Adipose tissue (tissue), 3 donors: ENCODE measurements around the gene PIK3R3. TPM values are rescaled to one million over a fixed set of nuclear protein-coding genes. Genes with fewer than 3 reads are reported as not detected.

Experiments used
- H3K27ac ChIP-seq: one replicate; pipeline ENCODE4 v1.5.1; 2013; ENCODE audit warnings: low read depth, low read length
- WGBS, 3 donors: extraction: QIAGEN DNeasy Blood & Tissue Kit; methylation state at CpG; one replicate each; pipeline ENCODE4 v1.1.7; 2013; 5-methylcytosine and 5-hydroxymethylcytosine counted together
- polyA plus RNA-seq, 3 donors: library from polyadenylated mRNA; stranded (reverse); fragments of 200-250 nt; gene quantifications; one replicate each; pipeline ENCODE4 v1.2.3, GENCODE V29; 2013
- donor health status: healthy with polysubstance abuse.
- donor health status: Bipolar disorder and iron deficiency.
- donor health status: healthy.

Gene PIK3R3
- polyA plus RNA-seq, 3 donors = 4.2 to 36.5 (median 16.4) TPM

DNA sequence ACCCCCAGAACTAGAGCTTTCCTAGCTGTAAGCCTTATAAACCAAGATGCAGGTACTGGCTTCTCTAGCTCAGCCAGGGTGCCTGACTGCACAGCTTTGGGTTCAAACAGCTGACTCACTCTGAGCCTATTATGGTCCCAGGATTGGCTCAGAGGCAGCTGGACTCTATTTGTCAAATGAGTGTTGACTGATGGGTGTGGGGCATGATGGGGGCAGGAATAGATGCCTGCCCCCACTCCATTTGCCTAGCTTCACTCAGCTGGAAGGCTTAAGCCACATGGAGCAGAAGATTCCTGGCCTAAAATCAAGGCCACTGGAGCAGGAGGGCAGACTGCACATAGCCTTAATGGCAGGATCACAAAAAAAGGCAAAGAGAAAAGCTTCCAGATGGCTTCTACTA lies 90.5 kb downstream of the PIK3R3 start:
- no peak overlapping the region for H3K27ac ChIP-seq

DNA sequence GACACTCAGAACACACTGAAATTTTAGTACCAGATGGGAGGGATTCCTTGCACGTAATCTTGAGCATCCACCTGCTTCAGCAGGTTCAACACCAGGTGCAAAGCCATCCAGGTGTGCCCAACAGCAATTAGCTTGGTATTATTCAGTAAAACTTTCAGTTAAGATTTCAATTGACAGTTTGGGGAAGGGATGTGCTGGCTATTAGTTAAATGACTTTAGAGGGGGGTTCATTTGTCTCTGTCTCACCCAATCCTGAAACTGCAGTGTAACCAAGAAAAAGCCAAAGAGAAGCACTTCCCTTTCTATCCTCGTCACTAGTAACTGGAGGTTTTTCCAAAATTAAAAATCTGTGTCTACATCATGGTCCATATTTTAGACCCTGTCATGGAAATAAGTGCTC lies 90.9 kb downstream of the PIK3R3 start:
- WGBS, 3 donors = 83 to 90% (median 83%) methylated on average over 2 of the region's 2 CpGs
- H3K27ac ChIP-seq = no peak overlapping the region

DNA sequence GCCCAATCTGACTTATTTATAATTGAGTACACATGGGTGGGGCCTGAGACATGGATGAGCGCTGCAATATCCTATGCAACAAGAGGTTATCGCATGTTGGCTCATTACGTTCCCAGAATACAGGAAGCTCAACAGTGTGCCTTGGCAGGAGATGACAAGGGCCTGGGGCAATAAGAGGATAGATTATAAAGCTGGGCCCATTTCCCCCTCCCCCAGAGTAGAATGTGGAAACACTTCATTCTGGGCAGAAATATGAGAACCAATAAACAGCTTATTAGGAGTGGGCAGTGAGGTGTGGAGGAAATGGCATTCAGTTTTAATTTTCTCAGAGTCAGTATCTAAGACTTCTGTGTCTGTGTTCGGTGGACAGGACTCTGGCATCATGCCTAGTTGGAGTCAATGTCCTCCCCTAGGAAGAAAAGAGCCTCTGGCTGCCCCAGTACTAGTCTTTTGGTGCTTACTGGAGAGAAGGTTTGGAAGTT lies 92.8 kb downstream of the PIK3R3 start:
- WGBS, 3 donors = 24 to 62% (median 32%) methylated on average over 4 of the region's 4 CpGs
- no peak overlapping the region for H3K27ac ChIP-seq

DNA sequence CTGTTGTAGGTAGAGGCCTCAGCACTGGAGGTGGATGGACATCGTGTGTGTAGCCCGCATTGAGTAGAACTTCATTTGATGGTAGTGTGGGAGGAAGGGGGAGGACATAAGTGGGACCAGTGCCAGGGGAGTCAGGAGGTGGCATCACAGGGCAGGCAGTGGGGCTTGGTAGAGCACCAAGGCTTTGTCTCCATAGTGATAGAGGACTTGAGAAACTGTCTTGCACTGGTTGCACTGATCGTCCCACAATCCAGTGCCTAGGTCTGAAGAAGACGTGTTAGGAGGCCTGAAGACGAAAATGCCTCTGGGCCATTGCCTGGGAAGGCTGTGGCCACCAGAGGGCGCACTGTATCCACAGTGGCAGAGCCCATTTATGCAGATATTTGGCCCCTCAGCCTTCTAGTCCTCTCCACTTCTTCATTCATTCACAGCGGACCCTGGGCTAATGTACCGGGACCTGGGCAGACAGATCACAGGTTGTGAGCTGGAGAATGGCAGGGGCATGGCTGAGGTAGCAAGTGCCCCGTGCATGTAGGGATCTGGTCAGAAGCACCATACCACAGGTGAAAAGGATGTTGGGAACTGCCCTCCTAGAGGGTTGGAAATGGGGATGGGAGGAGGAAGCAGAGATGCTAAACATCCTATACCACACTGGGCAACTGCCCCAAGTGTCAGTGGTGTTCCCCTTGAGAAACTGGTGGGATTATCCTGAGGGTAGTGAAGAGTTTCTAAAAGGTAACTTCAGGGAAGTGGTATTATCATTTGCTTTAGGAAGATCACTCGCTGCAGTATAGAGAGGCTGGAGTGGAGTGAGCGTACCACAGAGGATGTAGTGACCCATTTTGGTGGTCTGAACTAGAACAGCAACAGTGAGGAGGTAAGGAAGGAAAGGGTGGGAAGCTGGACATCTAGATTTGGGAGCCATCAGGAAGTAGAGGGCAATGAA lies 95.3 kb downstream of the PIK3R3 start:
- no peak overlapping the region for H3K27ac ChIP-seq
- WGBS, 3 donors = 25 to 31% (median 30%) methylated on average over 11 of the region's 11 CpGs

DNA sequence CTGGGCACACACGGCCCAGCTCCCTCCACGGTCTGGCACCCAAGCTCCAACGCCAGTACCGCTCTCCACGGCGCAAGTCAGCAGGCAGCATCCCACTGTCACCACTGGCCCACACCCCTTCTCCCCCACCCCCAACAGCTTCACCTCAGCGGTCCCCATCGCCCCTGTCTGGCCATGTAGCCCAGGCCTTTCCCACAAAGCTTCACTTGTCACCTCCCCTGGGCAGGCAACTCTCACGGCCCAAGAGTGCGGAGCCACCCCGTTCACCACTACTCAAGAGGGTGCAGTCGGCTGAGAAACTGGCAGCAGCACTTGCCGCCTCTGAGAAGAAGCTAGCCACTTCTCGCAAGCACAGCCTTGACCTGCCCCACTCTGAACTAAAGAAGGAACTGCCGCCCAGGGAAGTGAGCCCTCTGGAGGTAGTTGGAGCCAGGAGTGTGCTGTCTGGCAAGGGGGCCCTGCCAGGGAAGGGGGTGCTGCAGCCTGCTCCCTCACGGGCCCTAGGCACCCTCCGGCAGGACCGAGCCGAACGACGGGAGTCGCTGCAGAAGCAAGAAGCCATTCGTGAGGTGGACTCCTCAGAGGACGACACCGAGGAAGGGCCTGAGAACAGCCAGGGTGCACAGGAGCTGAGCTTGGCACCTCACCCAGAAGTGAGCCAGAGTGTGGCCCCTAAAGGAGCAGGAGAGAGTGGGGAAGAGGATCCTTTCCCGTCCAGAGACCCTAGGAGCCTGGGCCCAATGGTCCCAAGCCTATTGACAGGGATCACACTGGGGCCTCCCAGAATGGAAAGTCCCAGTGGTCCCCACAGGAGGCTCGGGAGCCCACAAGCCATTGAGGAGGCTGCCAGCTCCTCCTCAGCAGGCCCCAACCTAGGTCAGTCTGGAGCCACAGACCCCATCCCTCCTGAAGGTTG lies 97.6 kb downstream of the PIK3R3 start:
- 89 to 90% (median 89%) methylated on average over 27 of the region's 27 CpGs for WGBS, 3 donors
- no peak overlapping the region for H3K27ac ChIP-seq

DNA sequence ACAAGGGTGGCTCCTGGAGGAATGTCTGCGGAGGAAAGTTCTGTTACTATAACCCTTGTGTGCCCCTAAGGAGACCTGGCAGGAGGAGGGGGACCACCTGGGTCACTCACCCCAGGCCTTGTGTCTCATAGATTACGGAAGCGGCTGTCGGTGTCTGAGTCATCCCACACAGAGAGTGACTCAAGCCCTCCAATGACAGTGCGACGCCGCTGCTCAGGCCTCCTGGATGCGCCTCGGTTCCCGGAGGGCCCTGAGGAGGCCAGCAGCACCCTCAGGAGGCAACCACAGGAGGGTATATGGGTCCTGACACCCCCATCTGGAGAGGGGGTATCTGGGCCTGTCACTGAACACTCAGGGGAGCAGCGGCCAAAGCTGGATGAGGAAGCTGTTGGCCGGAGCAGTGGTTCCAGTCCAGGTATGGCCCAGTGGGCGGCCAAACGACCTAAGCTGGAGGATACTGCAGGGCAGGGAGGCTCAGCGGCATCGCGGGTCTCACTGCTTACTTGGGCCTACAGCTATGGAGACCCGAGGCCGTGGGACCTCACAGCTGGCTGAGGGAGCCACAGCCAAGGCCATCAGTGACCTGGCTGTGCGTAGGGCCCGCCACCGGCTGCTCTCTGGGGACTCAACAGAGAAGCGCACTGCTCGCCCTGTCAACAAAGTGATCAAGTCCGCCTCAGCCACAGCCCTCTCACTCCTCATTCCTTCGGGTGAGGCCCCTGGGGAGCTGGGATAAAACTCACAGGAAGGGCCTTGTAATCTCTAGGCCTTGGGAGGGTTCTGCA lies 101.4 kb downstream of the PIK3R3 start:
- WGBS, 3 donors = 73 to 94% (median 92%) methylated on average over 26 of the region's 26 CpGs
- H3K27ac ChIP-seq = no peak overlapping the region

DNA sequence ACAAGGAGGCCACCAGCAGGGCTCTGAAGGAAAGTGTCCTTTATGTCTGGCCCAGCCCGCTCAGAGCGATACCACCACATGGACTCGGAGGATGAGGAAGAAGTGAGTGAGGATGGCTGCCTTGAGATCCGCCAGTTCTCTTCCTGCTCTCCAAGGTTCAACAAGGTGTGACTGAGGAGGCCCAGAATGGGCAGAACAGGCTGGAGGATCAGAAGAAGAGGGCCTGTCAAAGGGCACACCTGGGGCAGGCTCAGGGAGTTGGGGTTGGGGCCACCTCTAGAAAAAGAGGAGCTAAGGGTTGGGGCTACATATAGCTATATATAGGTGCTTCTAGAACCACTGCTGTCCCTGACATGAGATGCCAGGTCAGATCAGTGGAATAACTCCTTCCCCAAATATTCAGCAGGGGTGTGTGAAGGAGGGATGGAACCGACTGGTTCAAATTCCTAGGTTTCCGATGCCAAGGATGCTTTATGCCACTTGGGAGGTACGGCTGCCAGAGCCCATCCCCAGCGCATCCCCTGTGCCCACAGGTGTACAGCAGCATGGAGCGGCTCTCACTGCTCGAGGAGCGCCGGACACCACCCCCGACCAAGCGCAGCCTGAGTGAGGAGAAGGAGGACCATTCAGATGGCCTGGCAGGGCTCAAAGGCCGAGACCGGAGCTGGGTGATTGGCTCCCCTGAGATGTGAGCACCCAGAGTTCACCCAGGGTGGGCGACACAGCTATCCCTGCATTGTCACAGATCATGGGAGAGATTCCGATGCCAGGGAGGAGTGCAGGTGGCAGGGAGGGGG lies 102.2 kb downstream of the PIK3R3 start:
- 96 to 97% (median 96%) methylated on average over 18 of the region's 18 CpGs for WGBS, 3 donors

DNA sequence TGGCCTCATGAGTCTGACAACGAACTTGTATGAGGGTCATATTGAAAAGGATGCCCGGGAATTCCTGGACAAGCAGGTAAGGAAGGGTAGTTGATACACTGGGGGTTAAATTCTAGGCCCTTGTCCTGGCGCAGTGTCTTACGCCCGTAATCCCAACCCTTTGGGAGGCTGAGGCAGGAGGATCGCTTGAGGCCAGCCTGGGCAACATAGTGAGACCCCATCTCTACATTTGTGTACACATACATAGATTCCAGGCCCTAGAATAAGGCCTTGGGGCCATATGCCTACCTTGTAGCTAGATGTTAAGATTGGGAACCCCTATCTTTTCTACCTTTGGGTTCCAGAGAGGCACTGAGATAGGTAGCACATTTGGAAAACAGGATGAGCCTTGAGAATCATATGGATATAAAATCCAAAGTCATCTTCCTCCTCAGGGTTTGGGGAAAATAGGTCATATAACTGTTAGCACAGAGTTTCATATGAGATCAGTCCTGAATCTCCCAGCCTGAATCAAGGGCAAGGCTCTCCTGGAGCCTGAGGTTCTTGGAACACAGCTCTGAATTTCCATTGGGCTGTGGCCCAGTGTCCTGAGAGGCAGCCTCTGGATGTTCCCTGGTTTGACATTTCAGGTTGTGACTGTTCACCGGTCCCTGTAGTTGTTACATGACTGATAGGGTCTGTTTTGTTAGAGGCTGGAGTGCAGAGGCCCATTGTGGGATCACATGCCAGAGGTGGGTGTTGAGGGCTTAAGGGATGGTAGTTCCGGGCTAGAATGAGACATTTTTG lies 104.4 kb downstream of the PIK3R3 start:
- no peak overlapping the region for H3K27ac ChIP-seq
- 94 to 96% (median 95%) methylated on average over 8 of the region's 8 CpGs for WGBS, 3 donors

More for the DNA sequence above, 102.2 kb downstream of the PIK3R3 start:
- no peak overlapping the region for H3K27ac ChIP-seq

DNA sequence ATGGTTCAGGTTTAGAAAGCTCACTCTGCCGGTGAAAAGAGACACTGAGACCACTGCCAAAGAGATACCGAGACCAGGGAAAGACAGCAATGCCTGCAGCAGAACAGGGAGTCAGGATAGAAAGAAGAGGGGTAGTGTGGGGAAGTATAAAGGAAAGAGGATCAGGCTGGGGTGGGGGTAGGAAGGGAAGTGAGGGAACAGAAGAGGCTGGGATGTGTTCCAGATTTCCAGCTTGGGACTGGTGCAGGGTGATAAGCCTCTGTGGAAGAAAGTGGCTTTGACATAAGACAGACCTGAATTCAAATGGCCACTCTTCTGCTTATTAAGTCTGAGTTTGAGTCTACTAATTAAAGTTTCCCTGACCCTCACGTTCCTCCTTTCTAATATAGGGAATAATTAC lies 105.9 kb downstream of the PIK3R3 start:
- 84 to 93% (median 90%) methylated on average over 3 of the region's 3 CpGs for WGBS, 3 donors
- H3K27ac ChIP-seq = no peak overlapping the region

DNA sequence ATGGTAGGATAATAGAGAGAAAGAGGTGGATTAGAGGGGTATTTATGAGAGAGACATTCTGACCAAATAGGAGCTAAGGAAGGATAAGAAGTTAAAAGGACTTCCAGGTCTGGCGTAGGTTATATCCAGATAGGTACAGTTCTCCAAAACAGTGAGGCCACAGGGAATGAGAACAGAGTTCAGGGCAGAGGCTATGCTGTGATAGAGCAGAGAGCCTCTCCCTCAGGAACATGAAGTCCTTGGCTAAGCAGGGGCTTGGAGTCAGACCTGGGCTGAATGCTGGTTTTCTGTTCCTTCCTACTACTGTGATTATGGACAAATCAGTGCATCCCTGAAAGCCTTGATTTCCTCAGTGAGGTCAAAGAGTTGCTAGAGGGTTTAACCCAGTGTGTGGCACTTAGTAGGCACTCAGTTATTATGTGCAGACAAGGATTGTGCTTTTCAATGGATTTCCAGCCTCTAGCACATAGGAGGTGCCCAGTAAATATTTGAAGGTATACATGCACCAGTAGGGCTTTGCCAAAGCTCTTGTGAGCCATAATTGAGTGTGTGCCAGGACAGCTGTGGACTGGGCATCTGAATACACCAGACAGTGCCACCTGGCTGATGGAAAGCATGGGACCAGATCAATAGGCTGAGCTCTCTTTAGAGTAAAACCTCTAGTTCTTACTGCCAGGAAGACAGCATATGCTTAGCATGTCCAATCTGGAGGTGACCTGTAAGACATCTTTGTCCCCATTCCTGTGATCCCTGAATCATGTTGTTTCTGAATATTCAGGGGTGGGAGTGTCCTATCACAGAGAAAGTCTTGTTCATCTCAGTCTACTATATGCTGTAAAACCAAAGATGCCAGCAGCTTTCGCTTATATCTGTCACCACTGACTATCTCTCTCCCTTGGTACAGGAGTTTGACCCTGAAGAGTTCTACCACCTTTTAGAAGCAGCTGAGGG lies 111.1 kb downstream of the PIK3R3 start:
- WGBS, 3 donors = 98 to 100% (median 99%) methylated on average over 2 of the region's 2 CpGs

DNA sequence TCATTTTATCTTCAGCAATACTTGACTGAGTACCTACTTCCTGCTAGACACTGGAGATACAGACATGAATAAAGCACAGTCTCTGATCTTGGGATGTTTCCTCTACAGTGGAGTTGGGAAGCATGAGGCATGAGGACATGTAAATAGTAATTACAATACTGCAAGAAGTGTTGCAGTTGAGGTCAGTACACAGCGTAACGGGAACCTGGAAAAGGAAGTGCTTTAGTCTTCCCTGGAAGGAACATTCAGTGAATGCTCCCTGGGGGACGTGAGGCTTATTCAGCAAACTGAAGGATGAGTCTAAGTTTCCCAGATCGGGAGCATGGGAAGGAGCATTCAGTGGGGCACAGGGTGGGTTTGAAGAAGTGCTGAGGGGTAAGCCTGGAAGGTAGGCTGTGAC lies 112.4 kb downstream of the PIK3R3 start:
- no peak overlapping the region for H3K27ac ChIP-seq
- WGBS, 3 donors = 29 to 73% (median 35%) methylated on average over 4 of the region's 4 CpGs

More for the DNA sequence above, 111.1 kb downstream of the PIK3R3 start:
- no peak overlapping the region for H3K27ac ChIP-seq

DNA sequence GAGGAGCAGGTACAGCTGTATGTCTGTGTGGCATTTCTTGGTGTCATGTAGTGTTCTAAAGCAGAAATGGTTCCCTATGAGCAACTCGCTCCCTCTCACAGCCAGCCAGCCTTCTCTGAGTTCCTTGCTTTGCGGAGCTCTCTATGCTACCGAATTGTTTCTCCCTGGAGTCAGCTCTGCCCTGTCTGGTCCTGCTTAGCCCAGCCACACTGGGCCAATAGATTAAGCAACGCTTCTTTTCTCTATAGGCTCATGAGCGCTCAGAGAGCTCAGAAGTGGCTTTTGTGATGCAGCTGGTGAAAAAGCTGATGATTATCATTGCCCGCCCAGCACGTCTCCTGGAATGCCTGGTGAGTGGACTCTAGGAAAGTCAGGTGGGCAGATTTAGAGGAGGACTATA lies 113.1 kb downstream of the PIK3R3 start:
- no peak overlapping the region for H3K27ac ChIP-seq
- whole genome bisulfite sequencing, 3 donors = 96 to 97% (median 96%) methylated on average over 7 of the region's 7 CpGs

DNA sequence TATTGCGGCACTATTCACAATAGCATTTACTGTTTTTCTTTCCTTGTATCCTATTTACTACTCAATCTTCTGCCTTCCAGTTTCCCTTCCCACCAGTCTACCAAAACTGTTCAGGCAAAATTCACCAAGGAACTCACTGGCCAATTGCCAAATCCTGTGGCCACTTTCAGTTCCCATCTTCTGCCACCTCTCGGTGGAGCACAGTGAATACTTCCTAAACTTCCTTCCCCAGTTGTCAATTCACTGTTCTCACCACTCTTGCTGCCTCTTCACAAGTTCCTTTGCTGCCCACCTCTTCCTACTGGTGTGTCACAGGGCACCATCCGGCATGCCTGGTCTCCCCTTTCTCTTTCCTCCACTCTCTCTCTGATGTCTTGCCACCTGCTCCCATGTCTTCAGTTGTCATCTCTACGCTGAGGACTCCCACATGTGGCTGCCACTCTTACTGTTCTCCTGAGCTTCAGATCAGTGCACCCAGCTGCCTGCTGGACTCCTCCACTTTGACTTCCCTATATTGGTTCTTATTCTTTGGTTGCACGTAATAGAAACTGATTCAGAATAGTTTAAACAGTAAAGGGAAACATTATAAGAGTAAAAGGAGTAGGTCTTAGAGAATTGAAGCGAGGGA lies 114.4 kb downstream of the PIK3R3 start:
- 79 to 92% (median 85%) methylated on average over 6 of the region's 6 CpGs for WGBS, 3 donors
- no peak overlapping the region for H3K27ac ChIP-seq

DNA sequence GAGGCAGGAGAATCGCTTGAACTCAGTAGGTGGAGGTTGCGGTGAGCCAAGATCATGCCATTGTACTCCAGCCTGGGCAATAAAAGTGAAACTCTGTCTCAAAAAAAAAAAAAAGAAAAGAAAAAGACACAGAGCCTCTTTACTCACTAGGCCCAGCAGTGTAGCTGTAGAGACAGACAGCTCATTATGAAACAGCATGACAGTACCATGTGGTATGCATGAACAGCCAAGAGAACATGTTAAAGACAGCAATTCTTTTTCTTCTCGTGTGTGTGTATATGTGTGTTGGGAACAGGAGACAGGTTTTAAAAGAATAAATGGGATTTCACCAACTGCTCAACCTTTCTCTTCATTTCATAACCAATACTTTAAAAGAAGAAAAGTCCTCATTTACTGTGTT lies 118.8 kb downstream of the PIK3R3 start:
- no peak overlapping the region for H3K27ac ChIP-seq
- 98 to 99% (median 99%) methylated on average over 3 of the region's 3 CpGs for WGBS, 3 donors

DNA sequence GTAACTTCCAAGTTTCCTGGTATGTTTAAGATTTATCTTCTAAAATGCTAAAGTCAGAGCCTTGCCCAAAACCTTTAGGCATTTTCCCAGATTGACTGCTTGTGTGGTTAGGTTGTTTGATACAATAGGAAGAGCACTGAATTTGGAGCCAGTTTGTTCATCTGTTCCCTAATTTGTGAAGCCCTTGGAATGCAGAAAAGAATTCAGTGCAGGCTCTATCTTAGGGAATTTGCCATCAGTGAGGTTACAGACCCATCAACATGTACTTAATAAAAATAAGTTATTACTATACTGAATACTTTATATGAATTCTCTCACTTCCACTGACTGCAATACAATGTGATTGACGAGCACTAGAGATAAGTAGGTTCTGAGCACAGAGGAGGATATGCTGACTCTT lies 120.2 kb downstream of the PIK3R3 start:
- 74 to 95% (median 91%) methylated on average over 1 of the region's 1 CpG for WGBS, 3 donors
- no peak overlapping the region for H3K27ac ChIP-seq
